ENCODE results near the gene THNSL1.

- TF ChIP-seq, protein P1, sequence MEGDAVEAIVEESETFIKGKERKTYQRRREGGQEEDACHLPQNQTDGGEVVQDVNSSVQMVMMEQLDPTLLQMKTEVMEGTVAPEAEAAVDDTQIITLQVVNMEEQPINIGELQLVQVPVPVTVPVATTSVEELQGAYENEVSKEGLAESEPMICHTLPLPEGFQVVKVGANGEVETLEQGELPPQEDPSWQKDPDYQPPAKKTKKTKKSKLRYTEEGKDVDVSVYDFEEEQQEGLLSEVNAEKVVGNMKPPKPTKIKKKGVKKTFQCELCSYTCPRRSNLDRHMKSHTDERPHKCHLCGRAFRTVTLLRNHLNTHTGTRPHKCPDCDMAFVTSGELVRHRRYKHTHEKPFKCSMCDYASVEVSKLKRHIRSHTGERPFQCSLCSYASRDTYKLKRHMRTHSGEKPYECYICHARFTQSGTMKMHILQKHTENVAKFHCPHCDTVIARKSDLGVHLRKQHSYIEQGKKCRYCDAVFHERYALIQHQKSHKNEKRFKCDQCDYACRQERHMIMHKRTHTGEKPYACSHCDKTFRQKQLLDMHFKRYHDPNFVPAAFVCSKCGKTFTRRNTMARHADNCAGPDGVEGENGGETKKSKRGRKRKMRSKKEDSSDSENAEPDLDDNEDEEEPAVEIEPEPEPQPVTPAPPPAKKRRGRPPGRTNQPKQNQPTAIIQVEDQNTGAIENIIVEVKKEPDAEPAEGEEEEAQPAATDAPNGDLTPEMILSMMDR (IDR thresholded peaks at IDR 0.05), result no peak
- no peak for TF ChIP-seq POLR2A (IDR thresholded peaks at IDR 0.05)
Observed at GRCh38 chr10:25015828-25016375, 510 bp upstream of the THNSL1 start, which contains the start of gene ENKUR.
